ENCODE measurements around the gene PNPLA3. TPM values are rescaled to one million over a fixed set of nuclear protein-coding genes. Genes with fewer than 3 reads are reported as not detected.

The PNPLA3 gene
- total RNA-seq, 1 experiment from 2014 or later = 7.3 TPM

GRCh38 chr22:43883012-43883661 lies 40.5 kb upstream of the PNPLA3 start:
- Histone ChIP-seq H3K79me2 (ENCODE audit: insufficient read depth, low read length) (no peaks in the 10 kb centered on the region), H3K9ac (ENCODE audit: low read length) (no peak overlapping the region), H2AFZ (ENCODE audit: low read depth, low read length, poor library complexity, severe bottlenecking) (no peak overlapping the region), H3K4me2 (ENCODE audit: low read length) (no peak overlapping the region), H3K9me3 (ENCODE audit: control insufficient read depth in 1 of 2, insufficient read depth in 1 of 2, low read depth in 1 of 2, low read length in 2 of 2) (no peaks in the 10 kb centered on the region), H3K9me2 (ENCODE audit: insufficient read depth) (no peaks in the 10 kb centered on the region), H3K27me3 (ENCODE audit: insufficient read depth, low read length) (no peaks in the 10 kb centered on the region), H3K4me3 (replicated peaks in 1 of 2; ENCODE audit: low read depth in 1 of 2, low read length in 2 of 2) (no peak overlapping the region), H3K36me3 (ENCODE audit: control insufficient read depth in 1 of 2, insufficient read depth in 2 of 2, low read length in 2 of 2) (no peaks in the 10 kb centered on the region), H3K4me1 (ENCODE audit: control insufficient read depth in 1 of 2, insufficient read depth in 2 of 2, low read length in 2 of 2) (peaks cover 0 to 7% of the 10 kb centered on the region in 2 experiments; a peak in 1 of 4 replicates), H3K27ac (ENCODE audit: low read depth, low read length) (no peak overlapping the region), H4K20me1 (ENCODE audit: insufficient read depth) (no peaks in the 10 kb centered on the region)
- peak; percentile 81 for DNase-seq (ENCODE audit: low read depth, low spot score)
- POLR2A ChIA-PET = interaction anchor here (1.1 kb wide), 2 partner anchors 62 to 72 kb away, joined by 4 read pairs; partner anchors contain the start of gene SAMM50
- peak; percentile 89 for ATAC-seq
- RAD21 ChIA-PET (ENCODE audit: low non-redundant PET in 1 of 2, low total read pairs in 2 of 2, uncharacterized antibody in 2 of 2, unreplicated experiment in 2 of 2) = interaction anchor here (0.6 to 1.3 kb wide), 4 partner anchors 63 to 741 kb away, joined by 3 to 14 read pairs (median 6); partner anchors contain the start of gene SAMM50 (in 1 of the 2)
- no TSS peak for BruUV-seq (replicated peaks)
- intact Hi-C loops (cut with micrococcal nuclease) = loop anchor here (1.0 to 10.0 kb wide), 3 partner anchors 63 to 742 kb away; no protein-coding TSS in a partner anchor
- TF ChIP-seq YY1 (IDR thresholded peaks at IDR 0.05; ENCODE audit: extremely low read depth, insufficient replicate concordance, low read depth, low read length) (no peak), CTCF (IDR thresholded peaks at IDR 0.05 in 2 of 3, conservative IDR thresholded peaks at IDR 0.05 in 1 of 3; ENCODE audit: borderline replicate concordance in 1 of 3, insufficient read depth in 1 of 3, low read depth in 2 of 3, low read length in 2 of 3) (peak; percentile 72 to 96 (median 90)), TCF7L2 (IDR thresholded peaks at IDR 0.05; ENCODE audit: borderline replicate concordance, extremely low read depth, insufficient read depth, insufficient read length) (no peak), FOSL1 (IDR thresholded peaks at IDR 0.05; ENCODE audit: low read depth) (peak; percentile 46), JUND (IDR thresholded peaks at IDR 0.05) (no peak; the same call in 1 of the 2 replicates), RAD21 (IDR thresholded peaks at IDR 0.05; ENCODE audit: low read depth) (peak; percentile 73), ATF3 (IDR thresholded peaks at IDR 0.05) (no peak)
- CTCF ChIA-PET = interaction anchor here (0.6 to 2.1 kb wide), 32 partner anchors 9 to 802 kb away, joined by 3 to 64 read pairs (median 5); partner anchors contain the start of genes PNPLA5 and SULT4A1

All from HCT116 (cell line).